IMR-90 (cell line): ENCODE data around the gene POLRMT.
"Not testable (repeated sequence)": the region's sequence is repeated elsewhere in the genome, so short reads cannot be mapped to it uniquely, and the experiment has no call there.

Experiments used
- CTCF ChIP-seq: conservative IDR thresholded peaks from 2 replicates; pipeline ENCODE4 v1.5.1; 2012; ENCODE audit warnings: mild to moderate bottlenecking, low read depth, low read length, improper control_type of control experiment
- POLR2A ChIP-seq: IDR thresholded peaks from 2 replicates; pipeline ENCODE4 v1.6.1; 2012; ENCODE audit warnings: mild to moderate bottlenecking, low read depth, low read length
- RAD21 ChIP-seq: IDR thresholded peaks from 2 replicates; pipeline ENCODE4 v1.6.1; 2012; ENCODE audit warnings: low read length, improper control_type of control experiment
- RFX5 ChIP-seq: IDR thresholded peaks from 2 replicates; pipeline ENCODE4 v1.8.0; 2012; ENCODE audit warnings: low read depth, mild to moderate bottlenecking, low read length, moderate library complexity

GRCh38 chr19:668675-669434, 35.5 kb upstream of the POLRMT start:
- TF ChIP-seq CTCF, POLR2A, RFX5, RAD21: not testable (repeated sequence)
